GM19438 (cell line): ENCODE results near the gene MTFR1L.

Experiments
- ATAC-seq: cut with Tn5 transposase; IDR thresholded peaks from one replicate; pipeline ENCODE4 v1.9.1; 2021; ENCODE audit warnings: low read depth; ENCODE audit not compliant: unreplicated experiment

The MTFR1L gene

DNA sequence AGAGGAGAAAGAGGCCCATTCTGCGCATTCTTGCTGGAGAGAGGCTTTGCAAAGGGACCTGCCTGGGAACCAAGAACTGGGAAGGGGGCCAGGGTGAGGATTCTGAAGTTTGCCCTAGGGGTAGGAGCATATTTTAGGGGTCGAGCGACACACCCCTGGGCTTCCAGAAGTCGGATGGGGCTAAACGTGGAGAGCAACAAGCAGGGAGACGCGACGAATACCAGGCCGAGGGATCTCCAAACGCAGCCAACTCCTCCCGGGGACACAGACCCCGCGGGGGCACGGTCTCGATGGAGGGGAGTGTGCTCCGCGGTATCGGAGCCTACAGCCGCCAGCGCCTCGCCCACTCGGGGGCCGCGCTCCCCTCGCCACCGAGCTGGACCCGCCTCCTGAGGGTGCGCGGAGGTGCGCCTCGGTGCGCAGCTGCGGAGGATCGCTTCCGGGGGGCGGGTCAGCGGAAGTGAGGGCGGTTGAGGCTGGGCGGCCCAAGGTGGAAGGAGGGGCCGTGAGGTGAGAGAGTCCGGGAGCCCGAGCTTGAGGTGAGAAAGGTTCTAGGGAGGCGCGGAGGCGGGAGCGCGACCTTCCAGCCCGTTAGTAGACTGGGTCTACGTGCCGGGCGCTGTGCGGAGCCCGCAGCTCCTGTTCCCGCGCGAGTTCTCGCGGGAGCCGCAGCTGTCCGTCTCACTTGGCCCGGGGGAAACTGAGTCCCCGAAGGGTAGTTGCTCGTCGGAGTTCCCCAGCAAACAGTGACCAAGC, at the start of gene MTFR1L:
Gene MTFR1L (plus strand): TSS at position 464 of the 756 bp plus-strand sequence. CDS start 3,151 bp downstream, outside the sequence.
- peak; percentile 75 for ATAC-seq

DNA sequence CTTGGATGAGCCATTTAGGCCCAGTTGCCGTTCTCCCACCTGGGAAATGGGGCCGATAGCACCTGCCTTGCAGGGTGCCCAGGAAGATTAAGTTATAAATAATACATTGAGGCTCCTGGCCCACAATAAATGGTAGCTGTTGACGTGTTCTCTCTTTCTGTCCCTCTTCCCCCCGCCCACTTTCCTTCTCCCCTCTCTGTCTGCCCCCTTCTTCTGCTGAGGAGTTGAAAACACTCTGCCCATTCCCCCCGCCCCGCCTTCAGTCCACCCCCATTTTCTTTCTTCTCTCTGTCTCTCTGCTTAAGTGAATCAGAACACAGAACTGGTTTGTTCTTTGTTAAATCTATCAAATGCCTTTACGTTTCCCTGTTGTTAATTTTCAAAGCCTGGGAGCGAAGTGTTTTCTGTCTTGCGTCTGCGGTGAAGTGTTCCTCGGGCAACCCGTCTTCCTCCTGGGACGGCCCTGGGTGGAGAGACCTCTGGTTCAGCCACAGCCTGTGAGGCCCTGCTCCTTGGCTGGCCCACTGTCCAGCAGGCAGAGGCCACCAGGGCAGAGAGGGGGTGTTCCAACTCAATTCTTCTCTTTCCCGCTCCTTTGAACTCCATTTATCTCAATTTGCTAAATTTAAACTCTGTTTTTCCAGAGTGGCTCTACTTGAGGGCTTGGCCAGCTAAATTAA, 49.1 kb upstream of the MTFR1L start:
- ATAC-seq, result no peak

DNA sequence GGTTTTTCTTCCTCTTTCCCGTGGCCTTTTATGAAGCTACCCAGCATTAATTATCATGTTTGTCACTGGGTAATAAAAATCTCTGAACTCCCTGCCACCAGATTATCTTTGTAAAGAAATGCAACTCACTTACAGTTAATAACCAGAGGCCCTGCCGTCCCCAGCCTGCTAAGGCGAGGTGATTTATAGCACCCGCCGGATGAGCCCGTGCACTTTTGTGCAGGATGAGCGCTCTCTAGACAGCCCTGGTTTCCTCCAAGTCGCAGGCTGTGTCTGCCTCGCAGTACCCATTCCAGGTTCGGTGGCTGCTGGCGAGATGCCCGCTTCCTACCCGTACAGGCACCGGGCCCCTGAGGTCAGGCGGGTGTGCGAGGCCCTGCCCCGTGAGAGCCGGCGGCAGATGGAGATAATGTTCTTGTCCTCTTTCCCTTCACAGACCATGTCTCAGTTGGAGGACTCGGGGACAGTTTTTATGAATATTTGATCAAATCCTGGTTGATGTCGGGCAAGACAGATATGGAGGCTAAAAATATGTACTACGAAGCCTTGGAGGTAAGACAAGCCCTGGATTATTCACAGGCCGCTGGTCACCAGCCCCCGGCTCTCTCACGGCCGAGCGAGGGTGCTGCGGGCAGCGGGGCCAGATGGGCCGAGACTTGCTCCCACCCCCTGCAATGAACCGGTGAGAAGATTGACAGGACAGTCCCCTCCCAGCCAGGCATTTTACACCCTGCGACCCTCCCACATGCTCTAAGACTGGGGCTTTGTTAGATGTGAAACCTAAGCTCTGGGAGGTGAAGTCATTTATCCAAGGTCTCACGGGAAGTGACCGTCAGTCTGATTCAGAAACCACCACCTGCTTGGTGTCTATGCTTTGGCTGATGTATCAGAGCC, 48.3 kb upstream of the MTFR1L start:
- no peak for ATAC-seq

DNA sequence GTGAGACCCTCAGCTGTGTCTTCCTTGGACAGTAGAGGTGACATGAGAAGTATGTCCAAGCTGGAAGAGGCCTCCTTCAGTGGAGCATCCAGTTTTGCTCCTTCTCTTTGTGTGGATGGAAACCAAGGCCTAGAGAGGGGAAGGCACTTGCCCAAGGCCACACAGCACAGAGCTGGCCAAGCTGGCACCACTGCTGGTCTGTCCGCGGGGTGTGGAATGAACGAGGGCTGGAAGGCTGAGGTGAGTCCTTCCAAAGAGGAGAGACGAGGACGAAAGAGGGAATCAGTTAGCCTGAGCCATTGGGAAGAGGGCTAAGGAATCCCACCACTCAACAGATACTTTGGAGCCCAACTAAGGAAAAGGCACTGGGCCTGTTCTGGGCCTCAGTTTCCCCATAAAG, 47.6 kb upstream of the MTFR1L start:
- ATAC-seq, result no peak

DNA sequence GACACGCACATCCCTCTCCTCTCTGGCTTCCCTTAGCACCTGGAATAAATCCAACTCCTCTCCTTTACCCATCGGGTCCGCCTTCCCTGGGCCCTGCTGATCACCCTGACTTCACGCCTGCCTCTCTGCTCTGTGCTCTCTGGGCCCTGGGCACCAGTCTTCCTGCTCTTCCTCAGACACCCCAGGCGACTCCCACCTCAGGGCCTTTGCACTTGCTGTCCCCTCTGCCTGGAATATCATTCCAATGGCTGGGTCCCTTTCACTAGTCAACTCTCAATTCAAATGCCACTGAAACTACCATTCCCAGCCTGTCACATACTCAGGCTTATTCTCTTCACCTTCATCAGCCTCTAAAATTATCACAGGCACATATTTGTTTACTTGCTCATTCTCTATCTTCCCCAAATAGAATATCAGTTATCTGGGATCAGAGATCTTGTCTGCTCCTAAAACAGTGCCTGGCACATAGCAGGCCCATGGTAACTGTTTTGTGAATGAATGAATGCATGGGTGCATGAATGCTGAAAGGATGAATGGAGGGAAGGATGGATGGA, 47.0 kb upstream of the MTFR1L start:
- no peak for ATAC-seq

DNA sequence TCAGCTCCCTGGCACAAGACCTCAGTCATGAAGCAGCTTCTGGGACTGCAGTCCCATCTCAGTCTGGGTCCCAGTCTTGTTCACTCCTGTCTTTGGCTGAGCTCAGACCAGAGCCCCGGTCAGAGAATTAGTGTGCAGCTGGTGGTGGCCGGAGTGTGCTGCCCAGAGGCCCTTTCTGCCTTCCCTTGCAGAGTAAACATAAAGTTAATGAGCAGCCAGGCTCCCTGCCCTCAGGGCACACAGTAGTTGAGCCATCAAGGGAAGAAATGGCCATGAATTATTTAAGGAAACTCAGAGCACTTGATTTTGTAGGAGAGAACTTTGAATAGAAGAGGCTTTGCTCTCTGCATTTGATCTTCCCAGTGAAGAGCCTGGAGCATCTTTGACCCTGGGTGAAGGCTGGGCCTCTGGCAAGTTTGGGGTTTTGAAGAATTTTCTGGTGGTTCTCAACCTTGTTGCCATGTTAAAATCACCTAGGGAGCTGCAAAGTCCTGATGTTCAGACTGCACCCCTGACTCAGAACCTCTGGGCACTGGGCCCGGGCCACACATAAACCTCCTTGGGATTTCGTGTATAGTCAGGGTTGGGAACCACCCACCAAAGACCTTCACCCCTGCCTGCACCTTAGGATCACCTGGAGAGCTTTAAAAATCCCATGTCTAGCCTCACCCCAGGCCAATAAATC, 46.2 kb upstream of the MTFR1L start:
- ATAC-seq, result no peak

DNA sequence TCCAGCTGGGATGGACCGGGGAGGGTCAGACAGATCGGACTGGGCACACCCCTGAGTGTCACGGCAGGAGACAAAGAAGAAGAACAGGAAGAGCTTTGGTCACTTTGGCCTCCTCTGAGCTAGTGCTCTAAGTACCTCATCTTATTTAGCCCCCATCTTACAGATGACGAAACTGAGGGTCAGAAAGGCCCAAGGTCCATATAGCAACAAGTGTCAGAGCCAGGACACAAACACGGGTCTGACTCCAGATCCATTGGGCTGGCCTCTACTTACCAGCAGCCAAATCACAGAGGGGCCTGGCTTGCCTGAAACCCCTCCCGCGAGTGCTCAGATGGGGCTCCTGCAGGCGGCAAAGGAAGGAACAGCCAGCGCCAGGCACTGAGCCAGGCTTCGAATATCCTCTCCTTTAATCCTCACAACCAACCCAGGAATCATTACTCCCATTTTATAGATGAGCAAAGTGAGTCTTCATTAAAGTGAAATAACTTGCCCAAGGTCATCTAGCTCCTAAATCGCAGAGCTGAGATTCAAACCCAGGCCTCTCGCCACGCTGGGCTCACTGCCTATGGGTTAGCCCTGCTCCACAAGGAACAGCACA, 45.4 kb upstream of the MTFR1L start:
- ATAC-seq, result no peak

DNA sequence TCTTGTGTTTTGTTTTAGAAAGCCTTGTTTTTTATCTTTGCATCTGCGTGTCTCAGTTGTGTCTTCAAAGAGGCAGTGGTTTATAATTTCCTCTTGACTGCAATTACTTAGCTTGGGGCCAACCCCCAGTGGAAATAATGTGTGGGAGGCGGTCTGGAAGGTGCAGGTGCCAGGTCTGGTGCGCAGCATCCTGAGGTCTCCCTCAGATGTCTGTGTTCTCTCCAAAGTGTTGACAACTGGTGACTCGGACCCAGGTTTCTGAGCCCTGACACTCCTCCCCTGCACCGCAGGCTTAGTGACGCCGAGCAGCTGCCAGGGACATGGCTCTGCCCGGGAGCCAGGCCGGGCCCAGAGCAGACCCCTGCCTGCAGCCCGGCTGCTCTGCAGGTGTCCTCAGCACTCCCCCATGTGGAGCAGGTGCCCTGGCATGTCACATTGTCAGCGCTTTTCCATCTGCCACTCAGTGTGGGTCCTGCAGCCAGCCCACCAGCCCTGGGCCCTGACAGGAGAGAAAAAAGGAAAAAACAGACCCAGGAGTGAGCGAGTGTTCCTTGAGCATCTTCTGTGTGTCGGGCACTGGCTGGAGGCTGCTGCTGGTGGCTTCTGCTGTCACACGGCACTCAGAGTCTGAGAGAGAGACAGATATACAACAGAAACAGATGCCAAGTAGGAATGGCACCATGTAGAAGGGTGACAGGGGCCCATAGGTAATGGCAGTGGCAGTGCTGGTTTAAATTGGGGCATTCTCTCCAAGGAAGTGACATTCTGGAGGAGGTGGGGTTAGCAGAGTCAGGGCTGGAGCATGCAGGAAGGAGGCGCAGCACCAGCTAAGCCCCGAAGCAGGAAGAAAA, 44.6 kb upstream of the MTFR1L start:
- no peak for ATAC-seq

DNA sequence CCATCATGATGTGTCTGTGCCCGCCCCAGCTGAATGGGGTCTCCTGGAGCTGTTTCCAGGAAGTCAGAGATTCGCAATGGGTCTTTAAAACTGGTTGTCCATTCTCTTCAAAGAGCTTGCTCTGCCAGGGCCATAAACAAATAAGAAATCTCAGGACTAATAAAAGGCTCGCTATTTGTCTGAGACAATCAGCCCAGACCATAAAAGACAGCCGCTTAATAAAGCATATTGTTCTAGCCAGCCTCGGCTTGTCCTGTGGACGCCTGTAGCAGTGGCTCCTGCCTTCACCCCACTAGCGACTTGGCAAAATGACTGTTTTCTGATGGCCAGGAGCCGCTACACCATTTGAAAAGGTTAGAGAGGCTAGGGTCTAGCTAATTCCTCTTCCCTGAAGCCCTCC, 40.4 kb upstream of the MTFR1L start:
- no peak for ATAC-seq

DNA sequence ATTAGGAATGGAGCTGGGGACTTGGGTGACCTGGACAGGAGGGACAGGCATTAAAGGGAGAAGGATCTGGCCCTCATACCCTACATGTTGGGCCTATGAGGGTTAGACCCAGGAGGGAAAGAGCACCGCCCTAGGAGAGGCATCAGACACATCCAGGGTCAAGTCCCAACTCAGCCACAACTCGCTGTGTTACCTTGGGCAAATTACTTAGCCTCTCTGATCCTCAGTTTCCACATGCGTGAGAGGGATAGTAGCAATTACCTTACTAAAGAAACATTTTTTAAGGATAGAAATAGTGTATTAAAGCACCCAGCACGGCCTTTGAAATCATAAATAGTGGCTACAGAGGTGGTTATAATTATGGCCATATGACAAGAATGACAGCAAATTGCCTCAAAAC, 39.9 kb upstream of the MTFR1L start:
- ATAC-seq, result no peak

DNA sequence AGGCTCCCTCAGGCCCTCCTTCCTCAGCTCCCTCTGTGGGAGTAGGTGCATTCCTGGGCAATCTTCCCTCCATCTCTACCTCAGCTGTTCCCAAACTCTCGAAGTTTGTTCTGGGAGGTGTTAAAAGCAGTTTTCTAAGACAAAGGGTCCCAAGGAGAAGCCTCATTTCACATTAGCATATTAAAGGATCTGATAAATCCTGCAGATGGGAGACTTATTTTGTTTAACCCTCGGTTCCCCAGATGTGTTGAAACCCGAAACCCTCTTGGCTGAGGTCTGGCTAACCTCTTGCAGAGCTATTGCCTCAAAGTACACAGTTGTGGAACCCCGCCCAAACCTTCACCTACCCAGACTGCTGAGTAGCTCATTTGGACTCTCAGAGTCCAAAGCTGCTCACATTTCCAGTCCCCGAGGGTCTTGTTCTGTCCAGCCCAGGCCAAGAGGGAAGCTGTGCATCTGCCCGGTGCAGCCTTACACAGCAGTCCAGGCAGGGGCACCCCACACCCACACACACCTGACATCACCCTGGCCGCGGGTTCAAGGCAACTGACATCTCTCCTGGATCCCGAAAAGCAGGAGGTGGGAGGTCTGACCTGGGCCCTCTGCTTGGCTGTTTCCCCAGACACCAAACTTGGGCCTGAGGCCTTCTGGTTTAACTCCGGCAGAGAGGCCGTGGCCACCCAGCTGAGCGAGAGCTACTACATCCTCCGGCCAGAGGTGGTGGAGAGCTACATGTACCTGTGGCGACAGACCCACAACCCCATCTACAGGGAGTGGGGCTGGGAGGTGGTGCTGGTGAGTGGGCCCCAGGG, 39.2 kb upstream of the MTFR1L start:
- ATAC-seq, result no peak

DNA sequence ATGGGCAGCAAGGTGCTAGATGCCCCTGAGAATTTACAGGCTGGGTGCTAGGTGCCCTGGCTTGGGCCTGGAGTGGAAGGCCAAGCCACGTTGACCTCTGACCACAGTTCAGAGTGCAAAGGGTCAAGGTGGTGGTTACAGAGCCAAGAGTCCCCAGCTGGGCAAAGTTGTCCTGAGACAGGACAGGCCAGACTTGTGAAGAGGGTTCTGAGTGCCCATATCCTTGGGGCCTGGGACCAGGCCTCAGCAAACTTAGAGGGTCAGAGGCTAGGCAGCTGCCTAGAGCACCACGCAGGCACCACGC, 38.7 kb upstream of the MTFR1L start:
- no peak for ATAC-seq

DNA sequence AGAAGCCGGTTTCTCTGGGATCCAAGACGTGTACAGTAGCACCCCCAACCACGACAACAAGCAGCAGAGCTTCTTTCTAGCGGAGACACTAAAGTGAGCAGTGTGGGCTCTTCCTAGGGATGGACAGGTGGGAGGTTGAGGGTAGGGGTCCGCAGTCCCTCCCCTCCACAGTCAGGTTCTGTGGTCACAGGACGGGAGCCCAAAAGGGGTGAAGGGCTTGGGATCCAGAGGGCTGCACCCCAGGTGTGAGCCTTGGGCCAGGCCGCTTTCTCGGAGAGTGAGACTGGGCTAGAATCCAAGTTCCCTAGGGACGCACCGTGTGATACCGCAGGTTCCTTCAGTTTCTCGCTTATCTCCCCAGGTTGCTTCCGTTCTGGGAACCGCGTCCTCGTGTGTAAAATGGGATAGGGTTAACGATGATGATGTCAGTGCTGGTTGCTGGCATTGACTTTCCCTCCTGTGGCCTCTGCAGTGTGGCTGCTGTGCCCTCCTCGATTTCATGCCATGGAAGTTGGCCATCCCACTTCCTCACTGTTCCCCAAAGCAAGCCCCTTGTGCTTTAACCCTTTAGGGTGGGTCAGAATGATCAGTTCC, 37.0 kb upstream of the MTFR1L start:
- ATAC-seq, result no peak

DNA sequence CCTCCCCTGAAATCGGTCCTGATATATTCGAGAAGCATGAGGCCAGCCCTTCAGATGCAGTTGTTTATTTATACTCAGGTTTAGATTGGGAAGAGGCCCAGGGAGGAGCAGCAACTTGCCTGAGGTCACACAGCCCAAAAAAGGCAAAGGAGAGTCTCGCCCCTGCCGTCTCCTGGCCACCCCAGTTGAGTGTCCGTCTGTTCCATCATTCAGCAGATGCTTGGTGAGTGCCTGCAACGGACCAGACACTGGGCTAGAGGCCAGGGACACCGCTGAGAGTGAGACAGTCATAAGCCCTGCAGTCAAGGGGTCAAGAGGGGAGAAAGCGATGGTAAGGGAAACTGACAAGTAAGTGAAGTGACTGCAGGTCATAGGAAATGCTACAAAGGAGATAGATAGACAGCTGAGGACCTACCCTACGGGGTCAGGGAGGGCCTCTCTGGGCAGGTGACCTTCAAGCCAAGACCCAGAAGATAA, 35.1 kb upstream of the MTFR1L start:
- ATAC-seq, result no peak

DNA sequence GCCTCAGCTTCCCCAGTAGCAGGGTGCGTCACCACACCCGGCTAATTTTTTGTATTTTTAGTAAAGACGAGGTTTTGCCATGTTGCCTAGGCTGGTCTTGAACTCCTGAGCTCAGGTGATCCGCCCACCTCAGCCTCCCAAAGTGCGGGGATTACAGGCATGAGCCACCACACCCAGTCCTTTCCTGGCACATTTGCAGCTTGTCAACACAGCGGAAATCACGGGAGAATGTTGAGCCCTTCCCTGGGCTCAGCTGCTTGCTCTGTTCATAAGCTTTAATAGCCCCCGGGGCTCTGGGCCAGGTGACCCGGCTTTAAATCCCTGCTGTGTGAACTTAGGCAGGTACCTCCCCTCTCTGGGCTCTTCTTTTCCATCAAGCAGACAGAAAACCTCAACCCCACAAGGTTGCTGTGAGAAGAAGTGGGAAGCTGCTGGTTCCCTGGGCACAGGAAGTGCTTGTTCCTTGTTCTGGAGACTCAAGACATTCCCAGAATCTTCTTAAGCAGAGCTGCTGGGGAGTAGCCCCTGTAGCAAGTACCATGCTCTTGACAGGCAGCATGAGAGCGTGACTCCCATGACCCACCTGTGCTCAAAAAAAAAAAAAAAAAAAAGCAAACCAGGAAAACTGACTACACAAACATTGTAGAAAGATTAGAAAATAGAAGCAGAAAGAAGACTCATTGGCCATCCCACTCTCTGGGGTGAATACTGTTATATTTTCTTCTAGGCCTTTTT, 34.3 kb upstream of the MTFR1L start:
- ATAC-seq, result no peak

DNA sequence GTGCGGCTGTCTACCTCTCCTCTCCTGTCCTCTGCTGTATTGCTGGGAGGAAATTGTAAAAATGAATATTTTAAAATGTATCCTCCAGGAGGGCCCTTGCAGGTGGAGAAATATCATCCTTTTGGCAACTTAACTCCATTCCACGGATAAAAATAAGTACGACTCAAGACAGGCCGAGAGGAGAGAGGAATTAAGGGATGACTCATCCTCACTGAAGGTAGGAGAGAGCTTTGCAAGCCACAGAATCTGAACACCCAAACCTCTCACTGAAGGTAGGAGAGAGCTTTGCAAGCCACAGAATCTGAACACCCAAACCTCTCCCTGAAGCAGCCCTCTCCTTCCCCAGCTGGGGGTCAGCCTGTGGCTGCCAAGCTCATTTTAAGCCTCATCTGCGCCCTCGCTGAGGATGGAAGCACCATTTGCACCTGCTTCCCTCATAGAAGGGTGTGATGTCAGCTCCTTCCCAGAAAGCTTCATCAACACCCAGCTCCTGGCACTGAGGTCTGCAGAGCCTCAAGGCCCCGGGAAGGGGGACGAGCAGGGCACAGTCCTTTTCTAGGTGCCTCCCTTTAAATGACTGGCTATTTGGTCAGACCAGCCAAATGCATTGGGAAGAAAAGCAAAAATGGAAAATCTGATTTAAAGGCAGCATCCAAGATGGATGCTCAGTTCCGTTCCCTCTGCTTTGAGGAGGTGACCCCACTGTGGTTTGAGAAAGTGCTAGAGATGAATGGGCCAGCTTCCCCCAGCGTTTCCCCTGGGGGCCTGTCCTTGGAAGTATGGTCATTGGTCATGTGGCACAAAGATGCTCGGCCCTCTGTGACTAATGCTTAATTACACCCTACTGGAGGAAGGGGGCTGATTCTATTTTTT, 32.6 kb upstream of the MTFR1L start:
- ATAC-seq, result no peak
